GM19238 (cell line): ENCODE data around the gene CBFA2T3.

Experiments used
- DNase-seq: peaks from one replicate; pipeline ENCODE4 v3.0.0; 2011; ENCODE audit warnings: low spot score; ENCODE audit not compliant: insufficient read length

CBFA2T3 gene

DNA sequence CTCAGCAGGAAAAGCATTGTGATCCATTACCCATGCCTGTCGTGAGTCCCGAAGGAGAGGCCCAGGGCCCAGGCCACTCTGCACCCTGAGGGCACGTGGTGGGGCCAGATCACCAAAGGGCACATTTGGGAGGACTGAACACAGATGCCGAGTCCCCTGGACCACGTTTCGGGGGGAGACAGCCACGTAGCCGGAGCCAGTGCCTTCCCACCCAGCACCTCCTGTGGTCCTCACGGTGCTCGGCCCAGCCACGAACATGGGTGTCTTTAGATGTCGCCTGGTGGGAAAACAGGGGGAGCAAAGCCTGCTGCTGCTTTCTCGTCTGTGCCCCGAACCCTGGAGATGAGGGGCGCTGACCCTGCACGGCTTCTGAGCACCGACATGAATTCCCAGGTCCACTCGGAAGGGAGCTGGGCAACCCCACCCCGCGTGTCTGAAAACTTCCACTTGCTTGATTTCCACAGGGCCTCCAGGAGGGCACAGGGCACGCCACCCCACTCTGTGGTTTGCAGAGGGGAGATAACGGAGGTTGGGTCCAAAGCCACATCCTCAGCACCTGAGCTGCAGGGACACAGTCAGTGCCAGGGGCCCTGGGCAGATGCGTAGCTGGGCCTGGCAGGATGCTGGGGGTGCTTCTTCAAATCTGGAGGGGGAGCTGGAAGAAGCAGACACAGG, 14.4 kb downstream of the CBFA2T3 start:
- no peak for DNase-seq

DNA sequence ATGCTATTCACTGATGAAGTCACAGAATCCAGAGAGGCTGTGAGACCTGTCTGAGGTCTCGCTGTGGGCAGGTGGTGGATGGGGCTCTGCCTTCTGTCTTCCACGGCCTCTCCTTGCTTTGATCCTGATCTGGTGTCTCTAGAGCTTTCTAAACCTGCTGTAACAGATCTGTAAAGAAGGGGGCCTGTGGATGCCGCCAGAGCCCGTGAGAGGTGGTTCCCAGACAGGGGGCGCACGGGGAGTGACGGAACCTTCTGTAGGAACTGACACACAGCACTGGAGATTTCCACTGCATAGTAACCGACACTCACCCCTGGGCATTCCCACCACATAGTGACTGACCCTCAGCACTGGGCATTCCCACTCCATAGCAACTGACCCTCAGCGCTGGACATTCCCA, 16.0 kb downstream of the CBFA2T3 start:
- DNase-seq: no peak

- DNase-seq: no peak
Measured at GRCh38 chr16:88960516-88960915, 16.5 kb downstream of the CBFA2T3 start.

GRCh38 chr16:88959022-88959421, 18.0 kb downstream of the CBFA2T3 start:
- no peak for DNase-seq

DNA sequence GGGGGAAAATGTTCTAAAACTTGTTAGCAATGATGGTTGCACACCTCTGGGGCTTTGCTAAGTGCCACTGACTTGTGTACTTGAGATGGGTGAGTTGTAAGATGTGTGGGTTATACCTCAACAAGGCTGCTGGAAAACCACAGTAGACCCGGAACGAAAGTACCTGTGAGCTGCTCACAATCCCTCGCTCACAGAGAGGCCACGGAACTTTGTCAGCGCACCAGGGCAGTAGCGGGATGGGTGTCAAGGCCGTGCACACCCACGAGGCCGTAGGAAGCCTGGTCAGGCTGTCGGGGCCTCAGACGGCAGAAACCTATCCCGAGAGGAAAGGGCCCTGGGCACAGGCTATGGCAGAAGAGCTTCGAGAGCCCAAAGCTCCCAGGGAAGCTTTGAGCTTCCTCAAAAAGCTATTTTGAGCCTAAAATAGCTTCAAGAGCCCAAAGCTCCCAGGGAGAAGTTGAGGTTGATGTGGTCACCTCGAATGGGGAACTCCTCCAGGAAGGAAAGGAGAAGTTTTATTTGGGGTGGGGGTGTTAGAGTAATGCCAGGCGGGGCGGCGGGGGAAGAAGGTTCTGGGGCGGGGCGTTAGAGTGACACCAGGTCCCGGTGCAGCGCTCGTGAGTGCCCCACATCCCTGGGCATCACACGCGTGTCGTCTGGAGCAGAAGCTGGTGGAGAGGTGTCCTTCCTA, 19.0 kb downstream of the CBFA2T3 start:
- no peak for DNase-seq

DNA sequence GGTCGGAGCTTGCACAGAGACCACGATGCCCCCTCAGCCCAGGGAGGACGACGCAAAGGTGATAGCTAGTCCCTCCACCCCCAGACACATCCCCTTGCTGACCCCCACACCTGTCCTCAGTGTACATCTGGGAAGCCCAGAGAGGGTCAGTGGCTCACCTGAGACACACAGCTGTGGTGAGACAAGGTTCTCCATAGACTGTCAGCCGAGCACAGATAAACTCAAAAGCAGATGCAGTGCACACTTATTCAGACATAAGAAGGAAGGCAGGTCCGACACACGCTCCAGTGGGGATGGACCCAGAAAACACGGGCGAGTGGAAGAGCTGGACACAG, 19.6 kb downstream of the CBFA2T3 start:
- no peak for DNase-seq

DNA sequence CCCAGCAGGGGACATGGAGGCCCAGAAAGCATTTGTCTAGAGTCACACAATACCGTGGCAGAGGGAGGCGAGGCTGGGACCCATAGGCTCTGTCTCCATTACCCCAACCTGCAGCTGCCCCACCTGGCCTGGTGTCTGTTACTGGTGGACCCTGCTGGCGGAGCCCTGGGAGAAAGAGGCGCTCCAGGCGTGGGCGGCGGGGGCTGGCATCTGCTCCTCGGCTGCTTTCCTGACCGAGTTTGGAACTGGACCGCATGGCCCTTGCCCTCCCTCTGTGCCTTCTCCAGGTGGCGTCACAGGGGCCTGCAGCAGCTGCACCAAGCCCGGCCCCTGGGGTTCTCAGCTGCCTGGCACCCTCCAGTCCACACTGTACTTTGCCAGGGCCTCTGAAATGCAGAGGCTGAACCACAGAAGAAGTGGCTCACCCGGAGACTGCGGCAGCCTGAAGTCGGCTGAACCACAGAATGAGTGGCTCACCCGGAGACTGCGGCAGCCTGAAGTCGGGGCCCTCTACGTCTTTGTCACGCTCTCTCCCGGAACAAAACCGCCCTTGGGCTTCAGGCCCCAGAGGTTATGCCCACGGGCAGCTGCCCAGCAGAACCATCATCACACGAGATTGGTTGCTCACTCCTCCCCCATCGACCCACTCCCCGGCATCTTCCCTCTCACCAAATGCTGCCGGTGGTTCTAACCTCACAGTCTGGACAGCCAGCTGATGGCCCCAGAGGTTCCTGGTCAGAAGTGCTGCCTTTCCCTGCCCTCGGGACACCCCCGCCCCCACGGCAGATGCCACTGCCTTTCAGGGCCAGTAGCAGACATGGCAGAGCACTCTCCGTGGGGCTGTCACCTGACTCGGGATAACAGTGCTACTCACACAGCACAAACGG, 20.2 kb downstream of the CBFA2T3 start:
- no peak for DNase-seq

GRCh38 chr16:88955906-88956305, 21.1 kb downstream of the CBFA2T3 start:
- DNase-seq: no peak

DNA sequence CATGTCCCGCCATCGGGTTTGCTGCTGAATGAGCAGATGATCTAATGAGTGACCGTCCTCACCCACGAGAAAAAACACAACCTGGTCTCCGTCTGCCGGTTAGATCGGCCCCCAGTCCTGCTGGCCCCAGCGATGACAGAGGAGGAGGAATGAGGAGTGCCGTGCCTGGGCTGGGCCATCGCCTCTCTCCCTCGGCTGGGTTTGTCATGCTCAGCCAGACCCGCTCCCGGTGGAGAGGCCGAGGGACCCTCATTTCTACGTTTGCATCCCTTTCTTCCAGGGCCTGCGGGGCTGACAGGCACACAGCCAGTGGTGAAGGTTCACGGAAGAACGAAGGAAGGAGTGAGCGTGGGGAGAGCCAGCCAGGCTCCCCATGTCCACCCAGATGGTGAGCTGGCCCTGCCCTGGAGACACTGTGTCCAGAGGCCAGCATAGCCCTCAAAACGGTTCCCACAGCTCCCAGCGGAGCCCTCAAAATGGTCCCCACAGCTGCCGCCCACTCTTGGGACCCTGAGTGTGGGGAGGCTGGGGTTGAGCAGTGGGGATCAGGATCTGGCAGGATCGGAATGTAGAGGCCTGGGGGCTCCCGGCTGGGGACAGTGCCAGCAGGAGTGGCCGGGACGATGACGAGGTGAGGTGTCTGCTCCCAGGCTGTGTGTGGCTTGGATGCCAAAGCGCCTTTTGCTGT, 23.9 kb downstream of the CBFA2T3 start:
- DNase-seq: no peak

- DNase-seq: no peak
Measured at GRCh38 chr16:88951989-88952388, 25.0 kb downstream of the CBFA2T3 start.

- no peak for DNase-seq
Measured at GRCh38 chr16:88951501-88951900, 25.5 kb downstream of the CBFA2T3 start.

GRCh38 chr16:88948781-88949490, 28.1 kb downstream of the CBFA2T3 start:
- DNase-seq: no peak

DNA sequence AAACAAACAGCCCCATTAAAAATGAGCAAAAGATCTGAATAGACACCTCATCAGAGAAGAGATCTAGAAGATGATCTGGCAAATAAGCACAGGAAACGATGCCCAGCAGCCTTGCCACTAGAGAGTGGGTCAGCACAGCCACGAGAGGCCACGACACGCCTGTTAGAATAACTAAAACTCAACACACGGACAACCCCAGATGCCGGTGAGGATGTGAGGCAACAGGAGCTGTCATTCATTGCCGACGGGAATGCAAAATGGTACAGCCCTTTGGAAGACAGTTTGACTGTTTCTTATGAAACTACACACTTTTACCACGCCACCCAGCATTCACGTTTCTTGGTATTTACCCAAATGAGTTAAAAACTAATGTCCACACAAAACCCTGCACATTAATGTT, 31.5 kb downstream of the CBFA2T3 start:
- no peak for DNase-seq

- no peak for DNase-seq
Measured at GRCh38 chr16:88943741-88944140, 33.3 kb downstream of the CBFA2T3 start.

GRCh38 chr16:88943131-88943664, 33.8 kb downstream of the CBFA2T3 start:
- no peak for DNase-seq

DNA sequence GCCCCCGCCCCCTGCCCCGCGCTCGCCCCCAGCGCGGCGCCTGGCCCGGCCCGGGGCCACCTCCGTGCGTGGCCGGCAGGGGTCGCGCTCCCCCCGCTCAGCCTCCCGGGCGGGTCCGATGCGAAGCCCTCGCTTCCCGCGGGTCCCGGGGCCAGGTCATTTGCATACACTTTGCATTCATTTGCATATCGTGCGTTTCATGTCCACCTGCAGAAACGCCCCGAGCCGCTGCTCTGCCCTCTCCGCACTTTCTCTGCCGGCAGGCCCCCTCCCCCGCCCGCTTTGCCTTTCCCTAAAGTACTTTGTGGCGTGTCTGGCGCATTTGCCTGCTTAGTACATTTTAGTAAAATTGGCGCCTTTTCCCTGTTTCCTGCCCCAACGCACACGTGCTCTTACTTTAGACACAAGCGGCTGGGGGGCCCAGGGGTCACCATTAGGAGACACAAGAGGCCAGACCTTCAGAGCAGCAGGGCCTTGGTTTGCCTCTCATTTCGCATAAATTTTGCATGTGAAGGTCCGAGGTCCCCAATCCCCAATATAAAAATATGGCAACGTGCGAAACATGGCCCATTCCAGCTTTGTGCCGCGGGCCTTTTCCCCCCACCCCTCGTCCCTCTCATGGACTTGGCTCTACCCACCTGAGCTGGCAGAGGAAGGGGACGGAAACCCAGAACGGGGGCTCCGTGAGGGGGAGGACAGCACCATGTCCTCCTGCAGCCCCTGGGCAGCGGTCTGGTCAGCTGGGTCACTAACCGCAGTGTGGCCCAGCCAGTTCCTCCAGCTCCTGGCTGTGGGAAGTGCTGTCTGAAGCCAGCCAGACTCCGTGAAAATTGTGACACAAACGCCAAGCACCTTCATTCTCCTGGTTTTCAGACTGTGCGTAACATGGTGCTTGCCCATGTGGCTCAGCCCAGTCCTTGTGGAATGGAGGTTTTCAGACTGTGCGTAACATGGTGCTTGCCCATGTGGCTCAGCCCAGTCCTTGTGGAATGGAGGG, 34.8 kb downstream of the CBFA2T3 start:
- peak; percentile 95 for DNase-seq

- DNase-seq: peak; percentile 56
Measured at GRCh38 chr16:88940862-88941817, 35.9 kb downstream of the CBFA2T3 start.
